A673 (cell line): ENCODE results near the gene TTC33. TPM values are rescaled to one million over a fixed set of nuclear protein-coding genes. Genes with fewer than 3 reads are reported as not detected.
A peak's percentile ranks its signal among the peaks of the same experiment; 100 is the strongest.

Source experiments
- BruUV-seq: library from RNA; stranded (reverse); fragments of 400-500 nt; replicated peaks from 2 replicates; lab custom pipeline; 2021; lab: Mats Ljungman, UMichigan
- CTCF ChIA-PET: fragments of 300-600 bp; sonication (Branson Sonifier 250); formaldehyde crosslinking; loops from one replicate; lab custom pipeline; 2022; ENCODE audit warnings: antibody characterized with exemption; lab: Charles Lee
- POLR2A ChIA-PET: fragments of 300-600 bp; sonication (Branson Sonifier 250); formaldehyde crosslinking; loops from one replicate; lab custom pipeline; 2022; ENCODE audit warnings: antibody characterized with exemption; ENCODE audit not compliant: low non-redundant PET; lab: Charles Lee
- DNase-seq: peaks from one replicate; pipeline ENCODE4 v3.0.0-alpha.2; 2015; ENCODE audit warnings: low spot score
- H3K27ac ChIP-seq: fragments of 200-600 bp; sonication (generic); 2 replicates; pipeline ENCODE4 v1.5.1; 2016; ENCODE audit warnings: mixed run types, low read depth, mild to moderate bottlenecking, mixed read lengths, antibody characterized with exemption, low read length; ENCODE audit not compliant: poor library complexity, severe bottlenecking
- H3K27me3 ChIP-seq: fragments of 200-600 bp; sonication (generic); replicated peaks from 2 replicates; pipeline ENCODE4 v1.6.1; 2017; ENCODE audit warnings: mixed run types, low read depth, mild to moderate bottlenecking, mixed read lengths, antibody characterized with exemption, low read length; ENCODE audit not compliant: insufficient read depth, poor library complexity
- H3K36me3 ChIP-seq: fragments of 200-600 bp; sonication (generic); 2 replicates; pipeline ENCODE4 v1.6.1; 2016; ENCODE audit warnings: mixed run types, mild to moderate bottlenecking, mixed read lengths, antibody characterized with exemption, low read length; ENCODE audit not compliant: insufficient read depth, poor library complexity, severe bottlenecking
- H3K4me1 ChIP-seq: fragments of 200-600 bp; sonication (generic); 2 replicates; pipeline ENCODE4 v1.6.1; 2017; ENCODE audit warnings: mixed run types, mild to moderate bottlenecking, mixed read lengths, antibody characterized with exemption, low read length; ENCODE audit not compliant: insufficient read depth, poor library complexity, severe bottlenecking
- H3K4me3 ChIP-seq: fragments of 200-600 bp; sonication (generic); 2 replicates; pipeline ENCODE4 v1.5.1; 2016; ENCODE audit warnings: low read depth, mixed run types, mild to moderate bottlenecking, mixed read lengths, low read length; ENCODE audit not compliant: poor library complexity, severe bottlenecking
- H3K9me3 ChIP-seq: fragments of 200-600 bp; sonication (generic); 2 replicates; pipeline ENCODE4 v1.6.1; 2016; ENCODE audit warnings: mixed run types, low read depth, mild to moderate bottlenecking, mixed read lengths, antibody characterized with exemption, low read length; ENCODE audit not compliant: poor library complexity, severe bottlenecking
- EZH2 ChIP-seq: fragments of 200-600 bp; sonication (generic); IDR thresholded peaks from 2 replicates; pipeline ENCODE4 v1.6.1; 2017; ENCODE audit warnings: borderline replicate concordance, low read depth, mild to moderate bottlenecking, mixed read lengths, antibody characterized with exemption, low read length; ENCODE audit not compliant: poor library complexity, severe bottlenecking
- intact Hi-C: fragments of 100-400 bp; cut with micrococcal nuclease; formaldehyde crosslinking; loops from one replicate; pipeline ENCODE4 v1.10.0; 2022; ENCODE audit not compliant: unreplicated experiment
- total RNA-seq: library from RNA; stranded (reverse); gene quantifications from 2 replicates; pipeline ENCODE4 v1.2.3, GENCODE V29; 2021
- TF ChIP-seq, protein P1 (sequence below): fragments of 300-800, 200-600 bp; sonication (generic); conservative IDR thresholded peaks from 2 replicates; pipeline ENCODE4 v1.5.1; 2017; ENCODE audit warnings: low read depth, mild to moderate bottlenecking, antibody characterized with exemption, low read length, moderate library complexity, mixed read lengths

Gene TTC33
- total RNA-seq, 1 experiment from 2014 or later, result 17.0 TPM

DNA sequence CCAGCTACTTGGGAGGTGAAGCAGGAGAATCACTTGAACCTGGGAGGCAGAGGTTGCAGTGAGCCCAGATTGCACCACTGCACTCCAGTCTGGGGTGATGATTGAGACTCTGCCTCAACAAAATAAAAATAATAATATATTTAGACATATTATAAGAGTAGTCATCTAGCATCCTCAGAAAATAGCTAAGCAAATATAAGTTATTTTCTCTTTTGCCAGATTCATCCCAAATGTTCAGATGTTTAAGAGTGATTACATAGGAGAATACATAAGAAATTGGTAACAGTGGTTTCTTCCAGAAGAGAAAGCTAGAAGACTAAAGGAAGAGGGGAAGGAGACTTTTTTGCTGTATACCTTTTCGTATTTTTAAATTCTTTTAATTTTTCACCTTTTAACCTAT lies 22.4 kb upstream of the TTC33 start:
- Histone ChIP-seq H3K4me1 (peaks cover 17% of the 10 kb centered on the region), H3K36me3 (peaks cover 32% of the 10 kb centered on the region), H3K9me3 (no peaks in the 10 kb centered on the region), H3K4me3 (no peak overlapping the region), H3K27ac (no peak overlapping the region), H3K27me3 (no peaks in the 10 kb centered on the region)
- ChIA-PET CTCF (no interaction called here), POLR2A (interaction anchor here (0.5 kb wide), 1 partner anchor 1363 kb away, joined by 4 read pairs; no protein-coding TSS in a partner anchor)
- intact Hi-C loops, result no loop called here
- no TSS peak for BruUV-seq
- DNase-seq, result no peak
- TF ChIP-seq EZH2, result no peak
- TF ChIP-seq, protein P1, sequence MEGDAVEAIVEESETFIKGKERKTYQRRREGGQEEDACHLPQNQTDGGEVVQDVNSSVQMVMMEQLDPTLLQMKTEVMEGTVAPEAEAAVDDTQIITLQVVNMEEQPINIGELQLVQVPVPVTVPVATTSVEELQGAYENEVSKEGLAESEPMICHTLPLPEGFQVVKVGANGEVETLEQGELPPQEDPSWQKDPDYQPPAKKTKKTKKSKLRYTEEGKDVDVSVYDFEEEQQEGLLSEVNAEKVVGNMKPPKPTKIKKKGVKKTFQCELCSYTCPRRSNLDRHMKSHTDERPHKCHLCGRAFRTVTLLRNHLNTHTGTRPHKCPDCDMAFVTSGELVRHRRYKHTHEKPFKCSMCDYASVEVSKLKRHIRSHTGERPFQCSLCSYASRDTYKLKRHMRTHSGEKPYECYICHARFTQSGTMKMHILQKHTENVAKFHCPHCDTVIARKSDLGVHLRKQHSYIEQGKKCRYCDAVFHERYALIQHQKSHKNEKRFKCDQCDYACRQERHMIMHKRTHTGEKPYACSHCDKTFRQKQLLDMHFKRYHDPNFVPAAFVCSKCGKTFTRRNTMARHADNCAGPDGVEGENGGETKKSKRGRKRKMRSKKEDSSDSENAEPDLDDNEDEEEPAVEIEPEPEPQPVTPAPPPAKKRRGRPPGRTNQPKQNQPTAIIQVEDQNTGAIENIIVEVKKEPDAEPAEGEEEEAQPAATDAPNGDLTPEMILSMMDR, result no peak

DNA sequence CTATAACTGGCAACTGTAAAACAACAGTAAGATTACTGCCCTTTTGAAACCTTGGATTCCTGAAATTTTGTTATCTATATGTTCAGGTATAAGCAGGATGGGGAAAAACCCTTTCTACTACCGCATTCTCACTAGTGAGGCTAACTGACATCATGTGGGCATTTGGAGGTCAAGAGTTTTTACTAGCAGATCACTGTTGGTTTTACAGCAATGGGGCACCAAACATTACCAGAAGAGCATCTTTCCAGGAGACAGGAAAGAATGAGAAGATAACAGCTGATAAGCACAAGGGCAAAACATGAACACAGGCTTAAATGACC lies 20.9 kb upstream of the TTC33 start:
- H3K9me3 ChIP-seq, result no peaks in the 10 kb centered on the region
- peaks cover 43% of the 10 kb centered on the region for H3K36me3 ChIP-seq
- no peak overlapping the region for H3K4me3 ChIP-seq
- peaks cover 10% of the 10 kb centered on the region for H3K4me1 ChIP-seq
- CTCF ChIA-PET, result no interaction called here
- no peak overlapping the region for H3K27ac ChIP-seq
- POLR2A ChIA-PET, result interaction anchor here (0.6 kb wide), 1 partner anchor 95 kb away, joined by 5 read pairs; no protein-coding TSS in a partner anchor
- intact Hi-C loops, result no loop called here
- no peak for DNase-seq
- TF ChIP-seq, protein P1, result no peak
- no peak for TF ChIP-seq EZH2
- no peaks in the 10 kb centered on the region for H3K27me3 ChIP-seq
- BruUV-seq, result TSS peak; percentile 3

GRCh38 chr5:40775846-40776657 lies 20.3 kb upstream of the TTC33 start:
- CTCF ChIA-PET, result no interaction called here
- DNase-seq, result no peak
- Histone ChIP-seq H3K4me3 (no peak overlapping the region), H3K9me3 (no peaks in the 10 kb centered on the region), H3K4me1 (peaks cover 4% of the 10 kb centered on the region), H3K27me3 (no peaks in the 10 kb centered on the region), H3K27ac (no peak overlapping the region), H3K36me3 (peaks cover 49% of the 10 kb centered on the region)
- TF ChIP-seq, protein P1, result no peak
- TF ChIP-seq EZH2, result no peak
- POLR2A ChIA-PET, result no interaction called here
- no TSS peak for BruUV-seq
- intact Hi-C loops, result no loop called here
